ENCODE data around the gene PRKAA1. TPM values are rescaled to one million over a fixed set of nuclear protein-coding genes. Genes with fewer than 3 reads are reported as not detected.

Gene PRKAA1
- total and polyA plus RNA-seq, 2 of the 13 experiments (the other 11 are each of a cell fraction or from before 2014, with no cell fraction given) = 36.6 to 58.0 TPM

- no peak for TF ChIP-seq CEBPZ (IDR thresholded peaks at IDR 0.05; ENCODE audit: low read length)
- TF ChIP-seq ZNF614 (CRISPR knock-in tag; IDR thresholded peaks at IDR 0.05; ENCODE audit: borderline replicate concordance) = peak; percentile 49
- no peak for TF ChIP-seq NKX3-1 (CRISPR knock-in tag; IDR thresholded peaks at IDR 0.05)
- 0 out of 2 replicates have a peak, but pooled peaks have one; percentile 21 for TF ChIP-seq CREBL2 (CRISPR knock-in tag; IDR thresholded peaks at IDR 0.05; ENCODE audit: borderline replicate concordance)
- 0 out of 2 replicates have a peak, but pooled peaks have one; percentile 35 for TF ChIP-seq FLYWCH1 (CRISPR knock-in tag; IDR thresholded peaks at IDR 0.05)
- TF ChIP-seq ZNF142 (CRISPR knock-in tag; IDR thresholded peaks at IDR 0.05) = no peak
- peak; percentile 73; the same call in 1 of the 2 replicates for TF ChIP-seq RNF2 (conservative IDR thresholded peaks at IDR 0.05; ENCODE audit: low read depth)
- no peak for TF ChIP-seq MAF1 (CRISPR knock-in tag; IDR thresholded peaks at IDR 0.05; ENCODE audit: borderline replicate concordance)
- peak; percentile 79; the same call in 1 of the 2 replicates for TF ChIP-seq TP53 (CRISPR knock-in tag; conservative IDR thresholded peaks at IDR 0.05)
- TF ChIP-seq ZMAT3 (CRISPR knock-in tag; conservative IDR thresholded peaks at IDR 0.05) = peak; percentile 43; the same call in 1 of the 2 replicates
- no peak for TF ChIP-seq ZNF251 (CRISPR knock-in tag; IDR thresholded peaks at IDR 0.05)
- TF ChIP-seq HNRNPLL (IDR thresholded peaks at IDR 0.05; ENCODE audit: low read depth, low read length, poor library complexity, severe bottlenecking) = peak; percentile 58
- TF ChIP-seq SPEN (CRISPR knock-in tag; IDR thresholded peaks at IDR 0.05; ENCODE audit: low read depth) = peak; percentile 80; the same call in 1 of the 2 replicates
- TF ChIP-seq NFKBIZ (CRISPR knock-in tag; IDR thresholded peaks at IDR 0.05) = peak; percentile 53; the same call in 1 of the 2 replicates
- TF ChIP-seq ZNF598 (CRISPR knock-in tag; IDR thresholded peaks at IDR 0.05; ENCODE audit: borderline replicate concordance) = peak; percentile 81; the same call in 1 of the 2 replicates
- no peak for TF ChIP-seq PAX8 (CRISPR knock-in tag; IDR thresholded peaks at IDR 0.05; ENCODE audit: borderline replicate concordance)
- no peak for TF ChIP-seq ZSCAN22 (CRISPR knock-in tag; IDR thresholded peaks at IDR 0.05)
Observed at GRCh38 chr5:40755407-40756365, 42.5 kb downstream of the PRKAA1 start, which contains the start of gene TTC33 (continued).

All from HepG2 (cell line).